Liver (tissue), 9 donors: ENCODE results near the gene ALCAM. TPM values are rescaled to one million over a fixed set of nuclear protein-coding genes. Genes with fewer than 3 reads are reported as not detected.

ENCODE experiments used
- DNase-seq: peaks from one replicate; pipeline ENCODE4 v3.0.0-alpha.2; 2017; ENCODE audit warnings: low spot score
- H3K27ac ChIP-seq, 2 donors: one replicate each; pipeline ENCODE4 v1.7.0; 2013; ENCODE audit warnings: inconsistent platforms in 2 of 2, low read length in 2 of 2, control low read depth in 1 of 2, low read depth in 1 of 2, mild to moderate bottlenecking in 1 of 2
- H3K27me3 ChIP-seq, 4 donors: one replicate each; pipeline versions ENCODE4 v1.6.1 to v1.7.0; 2013; ENCODE audit warnings: low read length in 3 of 4, inconsistent platforms in 1 of 4, mild to moderate bottlenecking in 1 of 4, moderate library complexity in 1 of 4; ENCODE audit not compliant: control insufficient read depth in 4 of 4, insufficient read depth in 4 of 4
- H3K36me3 ChIP-seq, 4 donors: one replicate each; pipeline versions ENCODE4 v1.6.1 to v1.7.0; 2013; ENCODE audit warnings: low read length in 3 of 4, mild to moderate bottlenecking in 3 of 4, low read depth in 1 of 4, moderate library complexity in 1 of 4; ENCODE audit not compliant: control insufficient read depth in 4 of 4, insufficient read depth in 3 of 4
- H3K4me1 ChIP-seq, 4 donors: one replicate each; pipeline versions ENCODE4 v1.6.1 to v1.7.0; 2013; ENCODE audit warnings: low read length in 3 of 4, mild to moderate bottlenecking in 3 of 4, moderate library complexity in 1 of 4; ENCODE audit not compliant: control insufficient read depth in 4 of 4, insufficient read depth in 4 of 4
- H3K4me3 ChIP-seq, 3 donors: one replicate each; pipeline versions ENCODE4 v1.6.1 to v1.7.0; 2013; ENCODE audit warnings: low read length in 3 of 3, control low read depth in 1 of 3, low read depth in 1 of 3, mild to moderate bottlenecking in 1 of 3
- H3K9ac ChIP-seq, 2 donors: one replicate each; pipeline ENCODE4 v1.7.0; 2013; ENCODE audit warnings: low read length in 2 of 2, mild to moderate bottlenecking in 2 of 2, moderate library complexity in 2 of 2, control low read depth in 1 of 2, low read depth in 1 of 2
- H3K9me3 ChIP-seq, 4 donors: one replicate each; pipeline versions ENCODE4 v1.6.1 to v1.7.0; 2013; ENCODE audit warnings: low read length in 3 of 4; ENCODE audit not compliant: control insufficient read depth in 4 of 4
- ATF3 ChIP-seq: IDR thresholded peaks from 2 replicates; pipeline ENCODE4 v1.6.1; 2016; ENCODE audit warnings: antibody characterized with exemption
- CTCF ChIP-seq: fragments of 150-350 bp; IDR thresholded peaks from 2 replicates; pipeline ENCODE4 v1.5.1; 2017; ENCODE audit warnings: improper control_type of control experiment, low read depth, low read length; ENCODE audit not compliant: missing input control
- EGR1 ChIP-seq, 2 donors: IDR thresholded peaks; 2 replicates each; pipeline ENCODE4 v1.6.1; 2016 to 2018; ENCODE audit warnings: antibody characterized with exemption in 2 of 2, low read depth in 2 of 2
- FOXA1 ChIP-seq: IDR thresholded peaks from 2 replicates; pipeline ENCODE4 v1.6.1; 2016; ENCODE audit warnings: antibody characterized with exemption
- FOXA2 ChIP-seq: IDR thresholded peaks from 2 replicates; pipeline ENCODE4 v1.6.1; 2016; ENCODE audit warnings: antibody characterized with exemption
- GABPA ChIP-seq, 2 donors: IDR thresholded peaks in 1 of 2; conservative IDR thresholded peaks in 1 of 2; 2 replicates each; pipeline ENCODE4 v1.6.1; 2016; ENCODE audit warnings: antibody characterized with exemption in 2 of 2, mild to moderate bottlenecking in 1 of 2, moderate library complexity in 1 of 2
- HNF4A ChIP-seq, 2 donors: conservative IDR thresholded peaks; 2 replicates each; pipeline ENCODE4 v1.6.1; 2016; ENCODE audit warnings: antibody characterized with exemption in 2 of 2, mild to moderate bottlenecking in 2 of 2
- HNF4G ChIP-seq: IDR thresholded peaks from 2 replicates; pipeline ENCODE4 v1.6.1; 2016; ENCODE audit warnings: antibody characterized with exemption
- JUND ChIP-seq, 2 donors: IDR thresholded peaks; 2 replicates each; pipeline ENCODE4 v1.6.1; 2016; ENCODE audit warnings: antibody characterized with exemption in 2 of 2
- MAX ChIP-seq: IDR thresholded peaks from 2 replicates; pipeline ENCODE4 v1.6.1; 2016; ENCODE audit warnings: antibody characterized with exemption
- NR2F2 ChIP-seq: IDR thresholded peaks from 2 replicates; pipeline ENCODE4 v1.6.1; 2016; ENCODE audit warnings: antibody characterized with exemption
- RAD21 ChIP-seq, 2 donors: IDR thresholded peaks; 2 replicates each; pipeline ENCODE4 v1.6.1; 2016; ENCODE audit warnings: antibody characterized with exemption in 2 of 2, mild to moderate bottlenecking in 2 of 2
- REST ChIP-seq: IDR thresholded peaks from 2 replicates; pipeline ENCODE4 v1.6.1; 2016; ENCODE audit warnings: antibody characterized with exemption, mild to moderate bottlenecking
- RXRA ChIP-seq, 2 donors: IDR thresholded peaks; 2 replicates each; pipeline ENCODE4 v1.6.1; 2017 to 2018; ENCODE audit warnings: antibody characterized with exemption in 2 of 2, mild to moderate bottlenecking in 1 of 2
- SP1 ChIP-seq: IDR thresholded peaks from 2 replicates; pipeline ENCODE4 v1.6.1; 2018; ENCODE audit warnings: antibody characterized with exemption, mild to moderate bottlenecking
- TAF1 ChIP-seq: conservative IDR thresholded peaks from 2 replicates; pipeline ENCODE4 v1.6.1; 2016; ENCODE audit warnings: antibody characterized with exemption, mild to moderate bottlenecking
- YY1 ChIP-seq: IDR thresholded peaks from 2 replicates; pipeline ENCODE4 v1.6.1; 2016; ENCODE audit warnings: antibody characterized with exemption, mild to moderate bottlenecking
- ZBTB33 ChIP-seq: IDR thresholded peaks from 2 replicates; pipeline ENCODE4 v1.6.1; 2016; ENCODE audit warnings: antibody characterized with exemption
- WGBS: extraction: QIAGEN DNeasy Blood & Tissue Kit; methylation state at CpG from one replicate; pipeline ENCODE4 v1.1.7; 2013; 5-methylcytosine and 5-hydroxymethylcytosine counted together
- polyA plus RNA-seq, 2 donors: library from polyadenylated mRNA; stranded (reverse) in 1 of 2; unstranded in 1 of 2; fragments of 200-250 nt in 1 of 2; fragments of >200 nt in 1 of 2; fragmentation: Nextera tagmentation in 1 of 2; extraction: Ambion mirVana in 1 of 2; gene quantifications; one replicate each; pipeline versions ENCODE4 v1.2.1 to v1.2.3, GENCODE V29; 2013 to 2015
- total RNA-seq, 2 donors: library from RNA; depleted of rRNA; stranded (reverse); fragments of >200 nt; gene quantifications; one replicate each; pipeline ENCODE4 v1.2.3, GENCODE V29; 2014
- donor health status: healthy.
- donor health status: healthy.
- donor health status: healthy.
- donor health status: healthy.
- donor health status: healthy.

Gene ALCAM
- total and polyA plus RNA-seq, 4 donors = 14.2 to 62.0 (median 32.3) TPM

- no peaks in the 10 kb centered on the region for H3K27me3 ChIP-seq
- no peak overlapping the region for H3K27ac ChIP-seq
- peaks cover 0 to 5% (median 3%) of the 10 kb centered on the region in 4 donors for H3K4me1 ChIP-seq
- 98% methylated on average over 3 of the region's 3 CpGs for WGBS
- H3K9me3 ChIP-seq = no peaks in the 10 kb centered on the region
- TF ChIP-seq HNF4A (conservative IDR thresholded peaks at IDR 0.05) (no peak), RAD21 (IDR thresholded peaks at IDR 0.05) (no peak), YY1 (no peak), FOXA1 (no peak), REST (no peak), MAX (no peak), RXRA (IDR thresholded peaks at IDR 0.05) (no peak), JUND (IDR thresholded peaks at IDR 0.05) (no peak), CTCF (no peak), NR2F2 (no peak), EGR1 (IDR thresholded peaks at IDR 0.05; ENCODE audit: low read depth in 2 of 2) (no peak), FOXA2 (no peak), TAF1 (no peak)
- peaks cover 6 to 51% (median 16%) of the 10 kb centered on the region in 4 donors for H3K36me3 ChIP-seq
- DNase-seq = no peak
- H3K4me3 ChIP-seq = no peak overlapping the region
- H3K9ac ChIP-seq = no peak overlapping the region
Measured at GRCh38 chr3:105539897-105540296, 173.2 kb downstream of the ALCAM start.

GRCh38 chr3:105542282-105543019 is 175.7 kb downstream of the ALCAM start:
- H3K36me3 ChIP-seq = peaks cover 6 to 58% (median 20%) of the 10 kb centered on the region in 4 donors

More at GRCh38 chr3:105542282-105543019, 175.7 kb downstream of the ALCAM start:
- Histone ChIP-seq H3K4me3 (no peak overlapping the region), H3K4me1 (peaks cover 0 to 5% (median 3%) of the 10 kb centered on the region in 4 donors), H3K9ac (no peak overlapping the region), H3K9me3 (no peaks in the 10 kb centered on the region), H3K27me3 (no peaks in the 10 kb centered on the region), H3K27ac (no peak overlapping the region)
- TF ChIP-seq RAD21 (IDR thresholded peaks at IDR 0.05) = no peak
- no peak for TF ChIP-seq HNF4G
- TF ChIP-seq EGR1 (IDR thresholded peaks at IDR 0.05; ENCODE audit: low read depth in 2 of 2) = no peak
- no peak for TF ChIP-seq RXRA (IDR thresholded peaks at IDR 0.05)
- no peak for TF ChIP-seq JUND (IDR thresholded peaks at IDR 0.05)
- no peak for TF ChIP-seq CTCF
- TF ChIP-seq TAF1 = no peak
- no peak for TF ChIP-seq ATF3
- no peak for TF ChIP-seq NR2F2
- TF ChIP-seq YY1 = no peak
- no peak for TF ChIP-seq FOXA1
- TF ChIP-seq GABPA (IDR thresholded peaks at IDR 0.05 in 1 of 2, conservative IDR thresholded peaks at IDR 0.05 in 1 of 2) = no peak
- TF ChIP-seq FOXA2 = no peak
- TF ChIP-seq HNF4A (conservative IDR thresholded peaks at IDR 0.05) = no peak
- no peak for TF ChIP-seq ZBTB33
- no peak for TF ChIP-seq MAX
- TF ChIP-seq SP1 = no peak
- no peak for DNase-seq
- WGBS = 99% methylated on average over 1 of the region's 1 CpG
